Heart right ventricle (tissue), 16 donors: ENCODE data around the gene JAG1. TPM values are rescaled to one million over a fixed set of nuclear protein-coding genes. Genes with fewer than 3 reads are reported as not detected.

Experiments used
- ATAC-seq, 8 donors: fragments of 200-7000 bp; cut with Tn5 transposase; one replicate each; pipeline ENCODE4 v1.9.1; 2020; ENCODE audit warnings: mild to moderate bottlenecking in 8 of 8, moderate library complexity in 8 of 8, moderate number of reproducible peaks in 1 of 8
- DNase-seq, 2 donors: peaks; one replicate each; pipeline ENCODE4 v3.0.0-alpha.2; 2020
- H3K27ac ChIP-seq, 10 donors: fragments of 200-600 bp; sonication (generic) in 2 of 10; one replicate each; pipeline versions ENCODE4 v1.5.0 to v1.8.0; 2020 to 2022; ENCODE audit warnings: mild to moderate bottlenecking in 3 of 10
- H3K27me3 ChIP-seq, 7 donors: fragments of 200-600 bp; one replicate each; pipeline ENCODE4 v1.8.0; 2021 to 2022; ENCODE audit warnings: mild to moderate bottlenecking in 2 of 7
- H3K36me3 ChIP-seq, 9 donors: fragments of 200-600 bp; sonication (generic) in 1 of 9; one replicate each; pipeline versions ENCODE4 v1.5.0 to v1.8.0; 2020 to 2022; ENCODE audit warnings: mild to moderate bottlenecking in 2 of 9
- H3K4me1 ChIP-seq, 9 donors: fragments of 200-600 bp; sonication (generic) in 1 of 9; one replicate each; pipeline versions ENCODE4 v1.5.0 to v1.8.0; 2020 to 2022; ENCODE audit warnings: mild to moderate bottlenecking in 4 of 9
- H3K4me3 ChIP-seq, 10 donors: fragments of 200-600 bp; sonication (generic) in 2 of 10; one replicate each; pipeline versions ENCODE4 v1.5.0 to v1.8.0; 2020 to 2022; ENCODE audit warnings: mild to moderate bottlenecking in 7 of 10, moderate library complexity in 2 of 10
- H3K9me3 ChIP-seq, 11 donors: fragments of 200-600 bp in 10 of 11; sonication (generic) in 2 of 11; one replicate each; pipeline versions ENCODE4 v1.5.0 to v1.8.0; 2013 to 2022; ENCODE audit warnings: mild to moderate bottlenecking in 2 of 11, control low read depth in 1 of 11, moderate library complexity in 1 of 11
- WGBS, 2 donors: extraction: QIAGEN DNeasy Blood & Tissue Kit; methylation state at CpG; one replicate each; pipeline ENCODE4 v1.1.7; 2013; ENCODE audit warnings: inconsistent platforms in 1 of 2; 5-methylcytosine and 5-hydroxymethylcytosine counted together
- intact Hi-C, 10 donors: fragments of 100-400 bp; cut with DNase I; formaldehyde crosslinking; loops; one replicate each; pipeline versions ENCODE4 v1.11.1 to v1.14.2; 2022
- polyA plus RNA-seq, 2 donors: library from polyadenylated mRNA; stranded (reverse); fragments of 200-250 nt; gene quantifications; one replicate each; pipeline ENCODE4 v1.2.3, GENCODE V29; 2013
- total RNA-seq, 10 donors: library from RNA; stranded (reverse); fragmentation: NEBNext Ultra II Directional in 3 of 10; extraction: Animal tissue kit (Norgen Biotek cat#: 25700) in 3 of 10; gene quantifications; one replicate each; pipeline versions ENCODE4 v1.2.1 to v1.2.4, GENCODE V29; 2021 to 2023
- TF ChIP-seq, protein P1 (sequence below), 9 donors: fragments of 200-600 bp; sonication (generic) in 2 of 9; IDR thresholded peaks; one replicate each; pipeline versions ENCODE4 v1.5.0 to v1.8.0; 2021 to 2022; ENCODE audit warnings: antibody characterized with exemption in 9 of 9, mild to moderate bottlenecking in 5 of 9, moderate library complexity in 1 of 9
- donor health status: Arrhythmogenic right ventricular cardiomyopathy.
- donor health status: ischemic (EF 13 %, LVEDD 7.1; RV severe dilation, severe dysfunction).
- donor health status: healthy with polysubstance abuse.
- donor health status: DM: no; HTN: yes; CAD: no.
- donor health status: DM: no; HTN: no; CAD: no.
- donor health status: ischemic (EF 25% LVEDD 6.9; RV normal size, moderate dysfunction).
- donor health status: ischemic (EF 25% LVEDD 5.7; RV mildly dilated, moderate dysfunction).
- donor health status: healthy.
- donor health status: DM: yes; HTN: yes; CAD: no.
- donor health status: Ischemic cardiomyopathy.
- donor health status: ischemic (EF 35%, LVEDD 5.7; RV mildly dilated, moderate dysfunction).
- donor health status: nonischemic (EF 11% LVEDD 7.7; RV severe dilation, severe dysfunction).
- donor health status: DM: yes; HTN: yes; CAD: no.
- donor health status: PGD.
- donor health status: ischemic (EF 29% LVEDD 5.4; RV normal size, mild dysfunction).
- donor health status: nonischemic (EF 23%, LVEDD 6.1; RV moderate dilation, normal function).

The JAG1 gene
- total and polyA plus RNA-seq, 12 donors, result 11.1 to 38.2 (median 25.5) TPM

DNA sequence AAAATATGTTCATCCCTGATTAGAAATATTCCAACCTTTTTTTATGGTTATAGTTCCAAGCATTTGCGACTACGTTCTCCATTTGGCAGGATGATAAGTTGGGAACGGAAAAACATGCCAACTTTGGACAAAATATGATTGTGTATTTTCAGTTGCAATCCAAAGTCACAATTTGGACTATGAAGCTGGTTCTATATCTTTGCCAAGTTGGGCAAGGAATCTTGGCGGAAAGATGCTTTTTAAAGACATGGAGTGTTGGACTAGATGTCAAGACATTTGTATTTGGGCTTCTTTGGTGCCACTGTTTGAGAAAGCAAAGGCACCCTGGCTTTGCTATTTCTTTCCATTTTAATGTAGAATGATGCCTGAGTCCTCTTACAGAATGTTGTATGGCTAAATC lies 33.3 kb upstream of the JAG1 start:
- Histone ChIP-seq H3K4me3 (no peak overlapping the region), H3K4me1 (peaks cover 0 to 7% (median 0%) of the 10 kb centered on the region in 9 donors), H3K27me3 (no peaks in the 10 kb centered on the region), H3K27ac (no peak overlapping the region), H3K36me3 (no peaks in the 10 kb centered on the region), H3K9me3 (no peaks in the 10 kb centered on the region)
- TF ChIP-seq, protein P1, sequence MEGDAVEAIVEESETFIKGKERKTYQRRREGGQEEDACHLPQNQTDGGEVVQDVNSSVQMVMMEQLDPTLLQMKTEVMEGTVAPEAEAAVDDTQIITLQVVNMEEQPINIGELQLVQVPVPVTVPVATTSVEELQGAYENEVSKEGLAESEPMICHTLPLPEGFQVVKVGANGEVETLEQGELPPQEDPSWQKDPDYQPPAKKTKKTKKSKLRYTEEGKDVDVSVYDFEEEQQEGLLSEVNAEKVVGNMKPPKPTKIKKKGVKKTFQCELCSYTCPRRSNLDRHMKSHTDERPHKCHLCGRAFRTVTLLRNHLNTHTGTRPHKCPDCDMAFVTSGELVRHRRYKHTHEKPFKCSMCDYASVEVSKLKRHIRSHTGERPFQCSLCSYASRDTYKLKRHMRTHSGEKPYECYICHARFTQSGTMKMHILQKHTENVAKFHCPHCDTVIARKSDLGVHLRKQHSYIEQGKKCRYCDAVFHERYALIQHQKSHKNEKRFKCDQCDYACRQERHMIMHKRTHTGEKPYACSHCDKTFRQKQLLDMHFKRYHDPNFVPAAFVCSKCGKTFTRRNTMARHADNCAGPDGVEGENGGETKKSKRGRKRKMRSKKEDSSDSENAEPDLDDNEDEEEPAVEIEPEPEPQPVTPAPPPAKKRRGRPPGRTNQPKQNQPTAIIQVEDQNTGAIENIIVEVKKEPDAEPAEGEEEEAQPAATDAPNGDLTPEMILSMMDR (IDR thresholded peaks at IDR 0.05), result no peak
- intact Hi-C loops, result loop anchor here in 1 of 10 donors (10.0 kb wide), 1 partner anchor 58 kb away; no protein-coding TSS in a partner anchor
- WGBS, 2 donors, result 89 to 91% methylated on average over 4 of the region's 4 CpGs
- no peak for ATAC-seq
- DNase-seq, result no peak

- Histone ChIP-seq H3K27ac (no peak overlapping the region), H3K9me3 (no peaks in the 10 kb centered on the region), H3K4me3 (no peak overlapping the region), H3K27me3 (no peaks in the 10 kb centered on the region), H3K4me1 (peaks cover 0 to 7% (median 0%) of the 10 kb centered on the region in 9 donors), H3K36me3 (no peaks in the 10 kb centered on the region)
- TF ChIP-seq, protein P1 (IDR thresholded peaks at IDR 0.05), result no peak
- no peak for ATAC-seq
- intact Hi-C loops, result loop anchor here in 1 of 10 donors (10.0 kb wide), 1 partner anchor 58 kb away; no protein-coding TSS in a partner anchor
- no peak for DNase-seq
- 94 to 96% methylated on average over 12 of the region's 12 CpGs for WGBS, 2 donors
Observed at GRCh38 chr20:10706460-10706811, 32.6 kb upstream of the JAG1 start.

DNA sequence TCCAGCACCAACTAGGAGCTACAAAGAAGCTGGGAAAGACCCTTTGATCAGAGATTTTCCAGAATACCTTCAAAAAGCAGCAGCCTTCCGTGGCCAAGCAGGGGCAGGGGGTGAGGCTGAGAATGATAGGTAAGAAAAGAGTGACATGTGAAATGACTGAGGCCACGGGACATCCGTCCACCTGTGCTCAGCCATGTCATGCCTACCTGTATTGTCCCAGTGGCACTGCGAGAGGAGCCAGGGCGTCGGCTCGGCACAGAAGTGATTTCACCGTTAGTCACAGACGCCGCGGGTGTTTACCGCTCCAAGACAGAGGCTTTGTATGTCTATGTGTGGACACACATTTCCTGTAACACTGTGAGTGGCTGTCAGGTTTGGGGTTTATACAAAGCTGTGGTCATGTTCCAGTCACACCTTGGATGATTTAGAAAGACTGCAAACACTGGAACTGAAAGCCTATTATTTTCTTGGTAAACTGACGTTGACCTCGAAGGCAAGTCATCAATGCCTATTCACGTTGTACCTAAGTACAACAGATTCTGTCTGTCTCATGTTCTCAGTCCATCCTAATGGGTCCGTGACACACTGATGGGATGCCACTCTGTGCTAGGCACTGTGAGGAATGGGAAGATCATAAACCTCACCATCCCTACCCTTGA lies 32.1 kb upstream of the JAG1 start:
- intact Hi-C loops, result loop anchor here in 1 of 10 donors (10.0 kb wide), 1 partner anchor 59 kb away; no protein-coding TSS in a partner anchor
- TF ChIP-seq, protein P1 (IDR thresholded peaks at IDR 0.05), result no peak
- Histone ChIP-seq H3K27ac (no peak overlapping the region), H3K9me3 (no peaks in the 10 kb centered on the region), H3K4me1 (peaks cover 0 to 7% (median 0%) of the 10 kb centered on the region in 9 donors), H3K4me3 (no peak overlapping the region), H3K36me3 (no peaks in the 10 kb centered on the region), H3K27me3 (no peaks in the 10 kb centered on the region)
- WGBS, 2 donors, result 96 to 98% methylated on average over 16 of the region's 16 CpGs
- DNase-seq, result no peak
- ATAC-seq, result no peak

DNA sequence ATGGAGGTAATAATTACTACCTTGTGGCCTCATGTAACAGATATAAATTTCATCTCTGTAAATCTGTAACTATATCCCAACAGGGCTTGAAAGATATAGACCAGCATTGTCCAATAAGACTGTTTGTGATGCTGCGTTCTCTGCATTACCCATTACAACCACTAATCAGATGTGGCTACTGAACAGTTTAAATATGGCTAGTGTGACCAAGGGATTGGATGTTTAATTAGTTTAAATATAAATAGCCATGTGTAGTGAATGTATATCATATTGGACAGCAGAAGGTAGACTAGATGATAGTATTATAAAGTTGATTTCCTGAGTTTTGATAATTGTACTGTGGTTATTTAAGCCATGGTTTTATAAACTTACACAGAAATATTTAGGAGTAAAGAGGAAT lies 27.8 kb upstream of the JAG1 start:
- Histone ChIP-seq H3K27me3 (no peaks in the 10 kb centered on the region), H3K9me3 (no peaks in the 10 kb centered on the region), H3K4me1 (peaks cover 0 to 12% (median 0%) of the 10 kb centered on the region in 9 donors), H3K27ac (no peak overlapping the region), H3K4me3 (no peak overlapping the region), H3K36me3 (no peaks in the 10 kb centered on the region)
- no peak for ATAC-seq
- TF ChIP-seq, protein P1 (IDR thresholded peaks at IDR 0.05), result no peak
- no peak for DNase-seq
- WGBS, 2 donors, result 96 to 100% methylated on average over 1 of the region's 1 CpG
- intact Hi-C loops, result loop anchor here in 1 of 10 donors (10.0 kb wide), 1 partner anchor 63 kb away; no protein-coding TSS in a partner anchor
